Left cardiac atrium (tissue), 4 donors: ENCODE measurements around the gene CCBE1. TPM values are rescaled to one million over a fixed set of nuclear protein-coding genes. Genes with fewer than 3 reads are reported as not detected.
"Not testable (repeated sequence)": the region's sequence is repeated elsewhere in the genome, so short reads cannot be mapped to it uniquely, and the experiment has no call there.

Experiments
- ATAC-seq, 2 donors: fragments of 200-7000 bp; cut with Tn5 transposase; one replicate each; pipeline ENCODE4 v1.9.1; 2020; ENCODE audit warnings: mild to moderate bottlenecking in 2 of 2, moderate library complexity in 2 of 2
- DNase-seq: peaks from one replicate; pipeline ENCODE4 v3.0.0-alpha.2; 2020
- intact Hi-C, 2 donors: fragments of 100-400 bp; cut with DNase I; formaldehyde crosslinking; loops; one replicate each; pipeline versions ENCODE4 v1.14.1 to v1.15.1; 2022 to 2023
- total RNA-seq, 2 donors: library from RNA; stranded (reverse); fragmentation: NEBNext Ultra II Directional; extraction: Animal tissue kit (Norgen Biotek cat#: 25700); gene quantifications; one replicate each; pipeline ENCODE4 v1.2.1, GENCODE V29; 2021
- donor health status: DM: no; HTN: yes; CAD: no.
- donor health status: DM: no; HTN: yes; CAD: no; lungs with severe emphysema.
- donor health status: DM: yes; HTN: yes; CAD: no.
- donor health status: Dilated cardiomyopathy.

Gene CCBE1
- total RNA-seq, 2 donors from 2014 or later: 1.2 to 2.9 TPM

GRCh38 chr18:59528866-59529265 is 168.4 kb downstream of the CCBE1 start:
- ATAC-seq: no peak
- DNase-seq: no peak
- intact Hi-C loops: no loop called here

DNA sequence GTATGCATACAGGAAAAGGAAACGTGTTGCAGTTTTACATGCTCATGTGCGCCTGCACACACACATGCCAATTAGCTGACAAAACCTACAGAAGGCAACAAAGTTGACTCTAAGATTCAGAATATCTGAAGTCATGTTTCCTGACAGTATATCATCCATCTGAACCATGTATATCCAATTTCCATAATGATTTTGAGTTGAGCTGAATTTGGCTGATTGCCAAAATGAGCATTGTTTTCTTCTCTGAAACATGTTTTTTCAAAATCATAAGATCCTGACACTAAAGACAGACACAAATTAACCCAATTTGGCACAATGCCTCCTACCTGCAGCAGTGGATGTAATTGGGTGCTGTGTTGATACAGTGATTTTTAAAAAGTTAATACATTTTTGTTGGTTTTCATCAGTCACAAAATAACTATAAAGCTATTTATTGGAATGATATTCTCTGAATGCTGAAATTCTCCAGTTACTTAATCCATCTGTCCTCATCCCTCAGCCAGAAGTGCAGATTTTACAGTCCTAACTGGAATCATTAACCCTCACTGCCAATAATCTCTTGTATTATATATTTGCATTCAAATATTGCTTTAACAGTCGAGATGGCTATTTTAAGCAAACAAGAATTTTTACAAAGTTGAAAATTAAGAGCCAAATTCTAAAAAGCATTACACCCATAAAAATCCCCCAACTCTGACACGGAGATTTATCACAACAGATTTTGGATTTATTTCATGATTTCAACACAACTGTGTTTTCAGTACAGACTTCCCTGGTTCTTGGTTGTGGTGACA is 176.5 kb downstream of the CCBE1 start:
- intact Hi-C loops: no loop called here
- DNase-seq (no peak), ATAC-seq (no peak)

GRCh38 chr18:59518705-59519104 is 178.5 kb downstream of the CCBE1 start:
- intact Hi-C loops: no loop called here
- ATAC-seq (no peak), DNase-seq (no peak)

DNA sequence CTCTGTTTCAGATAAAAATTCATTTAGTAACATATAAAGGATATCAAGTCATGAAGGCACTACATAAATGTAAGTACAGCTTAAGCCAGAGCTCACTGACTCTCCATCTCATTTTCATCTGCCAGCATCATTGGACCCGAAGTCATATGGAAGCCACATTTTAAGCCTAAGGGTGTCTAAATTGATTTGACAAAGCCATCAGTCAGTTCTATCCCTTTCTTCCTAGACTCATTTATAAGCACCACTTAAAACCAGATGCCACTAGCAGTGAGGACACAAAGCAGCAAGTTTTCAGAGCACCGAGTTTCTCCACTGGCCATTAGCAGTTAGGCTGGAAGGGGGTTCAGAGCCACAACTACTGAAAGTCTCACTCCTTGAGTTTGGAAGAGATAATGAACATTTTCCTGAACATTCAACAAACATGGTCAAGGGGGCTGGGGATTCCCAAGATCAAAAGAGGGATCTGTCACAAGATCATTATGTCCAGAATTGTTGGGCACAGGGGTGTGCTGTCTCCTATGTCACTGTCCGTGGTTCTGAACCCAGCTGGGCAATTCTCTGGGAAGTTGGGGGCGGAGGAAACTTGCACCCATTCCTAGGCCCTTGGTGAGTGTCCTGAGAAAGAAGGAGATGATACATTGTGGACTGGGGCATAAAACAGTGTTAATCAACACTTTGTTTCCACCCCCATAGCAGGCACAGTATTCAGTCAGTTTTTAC is 179.6 kb downstream of the CCBE1 start:
- intact Hi-C loops: no loop called here
- ATAC-seq: no peak
- peak; percentile 27 for DNase-seq

DNA sequence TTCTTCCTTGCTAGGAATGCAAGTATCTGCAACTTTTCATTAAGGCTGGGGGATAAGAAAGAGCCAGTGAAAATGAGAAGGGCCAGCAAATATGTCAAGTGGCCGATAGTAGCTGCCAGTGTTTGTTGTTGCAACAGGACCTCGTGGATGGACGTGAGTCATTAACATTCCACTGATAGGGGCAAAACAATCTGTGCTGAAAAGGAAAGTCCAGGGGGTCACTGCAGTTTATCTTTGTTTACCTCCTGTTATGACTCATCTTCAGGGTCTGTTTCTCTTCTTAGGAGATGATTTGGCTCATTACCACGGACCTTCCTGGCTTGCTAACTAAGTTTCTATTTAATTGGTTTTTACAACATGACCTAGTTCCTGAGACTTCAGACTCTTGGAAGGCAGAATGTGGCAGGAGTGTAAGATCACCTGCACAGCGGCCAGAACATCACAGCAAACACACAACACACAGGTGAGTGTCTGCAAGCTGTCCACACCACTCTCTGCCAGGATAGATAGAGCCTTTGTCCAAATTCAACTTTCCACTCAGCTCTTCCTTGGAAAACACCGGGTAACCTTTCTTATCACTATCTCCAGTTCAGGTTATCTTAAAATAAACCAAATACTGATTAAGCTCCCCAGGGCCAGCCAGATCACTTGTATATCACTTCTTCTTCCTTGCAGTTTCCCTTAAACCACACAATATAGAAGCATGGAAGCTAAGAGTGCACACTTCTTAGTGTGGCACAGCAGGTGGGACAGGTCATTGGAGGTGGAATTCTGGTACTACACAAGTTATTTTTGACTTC is 180.7 kb downstream of the CCBE1 start:
- ATAC-seq (peak; percentile 83 to 91), DNase-seq (peak; percentile 50)
- intact Hi-C loops: no loop called here

DNA sequence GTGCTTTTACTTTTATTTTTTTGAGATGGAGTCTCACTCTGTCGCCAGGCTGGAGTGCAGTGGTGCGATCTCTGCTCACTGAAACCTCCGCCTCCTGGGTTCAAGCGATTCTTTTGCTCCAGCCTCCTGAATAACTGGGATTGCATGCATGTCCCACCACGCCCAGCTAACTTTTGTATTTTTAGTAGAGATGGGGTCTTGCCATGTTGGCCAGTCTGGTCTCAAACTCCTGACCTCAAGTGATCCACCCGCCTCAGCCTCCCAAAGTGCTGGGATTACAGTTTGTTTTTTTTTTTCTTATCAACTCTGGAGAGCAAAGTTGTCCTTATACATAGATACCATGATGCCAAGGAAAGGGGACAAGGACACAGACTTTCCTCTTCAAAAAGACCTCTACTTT is 181.3 kb downstream of the CCBE1 start:
- intact Hi-C loops: not testable (repeated sequence)

DNA sequence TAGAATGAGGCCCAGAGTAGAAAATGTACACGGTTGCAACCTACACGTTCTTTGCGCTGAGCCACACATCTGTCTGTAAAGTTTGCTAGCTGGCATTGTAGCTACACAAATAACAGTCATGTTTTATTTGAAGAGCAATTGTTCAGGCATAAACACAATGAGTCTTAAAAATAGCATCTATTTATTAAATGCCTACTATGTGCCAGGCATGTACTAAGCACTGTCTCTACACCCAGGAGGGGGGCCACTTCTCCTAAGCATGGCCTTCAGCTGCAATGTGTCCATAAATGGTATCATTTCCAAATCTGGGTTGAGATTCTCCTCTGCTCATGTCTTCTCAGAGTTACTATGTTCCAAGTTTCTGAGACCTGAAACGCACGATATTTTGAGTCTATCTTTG is 182.1 kb downstream of the CCBE1 start:
- intact Hi-C loops: no loop called here
- no peak for DNase-seq

More for the DNA sequence above, 181.3 kb downstream of the CCBE1 start:
- ATAC-seq, DNase-seq: not testable (repeated sequence)

GRCh38 chr18:59514203-59514602 is 183.0 kb downstream of the CCBE1 start:
- intact Hi-C loops: loop anchor here in 1 of 2 donors (5.0 kb wide), 1 partner anchor 47 kb away; no protein-coding TSS in a partner anchor

More for the DNA sequence above, 182.1 kb downstream of the CCBE1 start:
- no peak for ATAC-seq

GRCh38 chr18:59512025-59512755 is 185.0 kb downstream of the CCBE1 start:
- ATAC-seq: no peak
- no peak for DNase-seq
- intact Hi-C loops: loop anchor here in 1 of 2 donors (5.0 kb wide), 1 partner anchor 45 kb away; no protein-coding TSS in a partner anchor

More at GRCh38 chr18:59514203-59514602, 183.0 kb downstream of the CCBE1 start:
- ATAC-seq (peak; percentile 75 to 79), DNase-seq (peak; percentile 71)

DNA sequence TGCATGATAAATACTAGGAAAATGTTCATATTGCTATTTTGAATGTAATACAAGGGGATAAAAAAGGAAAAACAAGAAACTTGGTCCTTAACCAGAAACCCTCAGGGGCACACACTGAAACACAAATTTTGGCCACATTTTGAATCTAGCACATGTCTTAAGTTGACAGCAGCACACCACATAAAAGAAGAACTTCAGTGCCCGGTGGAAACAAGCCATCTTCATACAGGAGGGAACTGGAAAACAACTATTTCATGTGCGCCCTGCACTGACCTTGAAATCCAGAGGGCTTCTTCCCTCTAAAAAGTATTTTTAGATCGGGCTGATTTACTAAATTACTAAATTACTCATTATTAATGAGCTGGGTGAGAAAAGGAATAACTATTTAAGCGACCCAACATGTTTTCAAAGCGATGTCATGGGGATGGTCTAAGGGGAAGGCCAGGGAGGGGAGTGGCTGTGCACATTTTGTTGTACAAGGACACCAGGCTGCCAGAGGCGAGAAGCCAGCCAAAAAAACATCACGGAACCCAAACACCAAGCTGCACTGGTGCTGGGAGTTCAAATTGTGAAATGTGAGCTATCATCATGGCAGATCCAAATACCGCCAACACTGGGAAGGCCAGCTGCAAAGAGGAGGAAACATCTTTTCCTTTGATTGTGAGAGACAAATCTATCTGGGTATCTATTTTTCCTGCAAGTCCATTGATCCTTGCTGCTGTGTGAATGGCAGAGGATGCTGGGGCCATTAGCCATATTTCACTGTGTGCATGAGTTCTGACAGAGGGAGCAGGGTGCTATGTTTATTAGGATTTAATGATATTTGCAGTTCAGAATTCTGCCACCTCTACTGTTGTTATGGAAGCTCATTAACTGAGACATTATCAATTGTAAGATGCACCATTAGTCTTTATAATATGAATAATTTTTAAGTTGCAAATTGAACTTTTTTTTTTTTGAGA is 187.5 kb downstream of the CCBE1 start:
- ATAC-seq (no peak), DNase-seq (no peak)
- intact Hi-C loops: loop anchor here in 1 of 2 donors (5.0 kb wide), 1 partner anchor 42 kb away; no protein-coding TSS in a partner anchor

- no peak for ATAC-seq
- intact Hi-C loops: no loop called here
Measured at GRCh38 chr18:59505356-59505755, 191.9 kb downstream of the CCBE1 start.

DNA sequence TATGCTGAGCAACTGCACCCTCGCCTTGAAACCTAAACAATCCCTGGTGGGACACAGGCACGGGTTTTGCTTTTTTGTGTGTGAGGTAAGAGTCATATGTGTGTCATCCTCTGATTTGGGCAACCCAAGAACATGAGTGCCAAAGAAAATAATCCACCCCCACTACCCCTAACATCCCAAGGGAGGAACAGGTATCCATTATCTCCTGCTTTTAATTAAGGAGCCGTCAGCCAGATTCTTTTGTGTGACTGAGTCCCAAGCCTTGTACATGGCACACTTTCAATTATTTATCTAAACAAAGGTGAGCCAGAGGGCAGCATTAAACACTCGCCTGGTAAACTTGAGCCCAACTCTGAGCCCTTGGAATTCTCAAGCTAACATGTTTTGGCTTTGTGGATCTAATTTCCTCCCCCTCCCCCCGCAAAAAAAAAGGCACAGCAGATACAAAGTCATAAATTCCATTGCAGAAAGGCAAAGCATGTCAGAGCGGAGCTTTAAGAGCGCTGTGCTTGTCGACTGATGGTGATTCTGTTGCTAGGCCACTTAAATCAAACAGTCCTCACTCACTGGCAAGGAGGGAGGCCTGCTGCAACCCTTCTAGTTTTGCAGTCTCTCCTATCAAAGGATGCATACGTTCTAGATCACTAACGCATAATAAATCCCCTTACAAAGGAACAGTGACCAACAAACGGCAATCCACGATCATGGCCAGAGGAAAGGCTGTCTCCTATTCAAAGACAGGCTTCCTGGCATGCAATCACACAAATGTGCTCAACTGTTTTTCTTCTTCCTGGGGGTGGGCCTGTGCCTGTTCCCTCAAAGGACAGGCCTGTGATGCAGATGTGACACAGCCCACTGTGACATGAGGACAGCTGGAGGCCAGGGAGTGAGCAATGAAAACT is 194.7 kb downstream of the CCBE1 start:
- ATAC-seq: peak; percentile 79 to 83
- intact Hi-C loops: no loop called here
- peak; percentile 25 for DNase-seq

More at GRCh38 chr18:59505356-59505755, 191.9 kb downstream of the CCBE1 start:
- no peak for DNase-seq

DNA sequence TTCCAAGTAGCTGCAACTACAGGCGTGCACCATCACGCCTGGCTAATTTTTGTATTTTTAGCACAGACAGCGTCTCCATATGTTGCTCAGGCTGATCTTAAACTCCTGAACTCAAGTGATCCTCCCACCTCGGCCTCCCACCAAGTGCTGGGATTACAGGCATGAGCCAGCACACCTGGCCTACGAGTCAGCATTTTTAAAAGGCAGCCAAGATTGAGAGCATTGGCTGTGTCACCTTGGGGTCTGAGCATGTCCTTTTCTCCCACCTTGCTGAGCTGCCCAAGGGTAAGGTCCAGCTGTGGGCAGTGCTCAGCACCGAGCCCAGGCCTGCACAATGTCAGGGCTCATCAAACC is 195.3 kb downstream of the CCBE1 start:
- DNase-seq (no peak), ATAC-seq (peak in 1 of 2 donors; percentile 13)
- intact Hi-C loops: no loop called here

- DNase-seq (no peak), ATAC-seq (no peak)
- intact Hi-C loops: no loop called here
Measured at GRCh38 chr18:59500765-59501164, 196.5 kb downstream of the CCBE1 start.

DNA sequence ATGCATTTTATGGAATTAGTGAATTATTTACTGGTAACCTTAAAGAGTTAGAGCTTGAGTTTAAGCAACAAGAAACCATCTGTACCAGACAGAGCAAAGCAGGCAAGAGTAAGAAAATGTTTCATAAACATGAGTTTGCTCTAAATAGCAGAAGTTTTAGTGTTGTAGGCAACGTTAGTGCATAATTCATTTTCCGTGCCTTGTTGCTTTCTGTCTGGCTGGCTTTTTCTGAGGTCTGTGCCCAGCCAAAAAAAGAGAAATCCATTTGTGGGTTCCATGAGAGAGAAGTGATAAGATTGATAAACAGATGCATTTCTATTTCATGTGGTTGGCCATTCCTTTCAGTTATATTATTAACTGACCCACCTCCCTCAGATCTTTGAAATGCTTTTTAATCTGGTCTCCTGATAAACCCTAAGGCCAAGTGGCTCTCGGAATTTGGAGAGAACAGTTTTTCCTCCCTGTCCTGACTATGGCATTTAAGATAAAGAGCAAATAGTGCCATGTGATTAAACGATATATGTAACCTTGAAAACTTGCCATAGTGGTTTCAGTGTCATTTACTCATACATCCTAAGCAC is 198.6 kb downstream of the CCBE1 start:
- intact Hi-C loops: no loop called here
- no peak for DNase-seq
- no peak for ATAC-seq

DNA sequence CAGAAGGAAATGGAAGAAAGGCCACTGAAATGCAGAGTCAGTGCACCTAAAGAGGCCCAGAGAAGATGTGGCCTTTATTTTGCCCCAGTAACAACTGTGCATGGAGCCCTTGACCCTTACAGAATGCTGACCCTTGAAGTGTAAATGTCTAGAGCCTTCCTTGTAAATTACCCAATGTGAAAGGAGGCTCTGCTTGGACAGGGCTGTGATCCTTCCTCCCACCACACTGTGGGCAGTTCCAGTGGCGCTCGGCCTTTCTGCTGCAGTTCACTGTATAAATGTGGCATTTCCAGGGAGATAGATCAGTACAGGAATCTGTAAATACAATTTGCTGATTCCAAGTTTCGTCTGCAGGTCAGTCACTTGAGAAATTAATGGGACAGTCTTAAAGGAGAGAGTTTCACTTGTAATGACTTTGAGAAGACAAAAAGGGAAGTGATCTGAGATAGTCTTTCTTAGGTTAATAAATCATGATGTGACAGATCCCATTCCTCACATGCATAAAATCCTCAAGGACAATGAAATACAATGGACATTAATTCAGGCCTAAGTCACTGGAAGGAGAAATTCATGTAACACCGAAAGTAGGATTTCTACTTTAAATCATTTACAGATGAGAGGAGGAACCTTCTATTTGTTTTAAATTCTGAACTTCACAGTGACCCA is 204.3 kb downstream of the CCBE1 start:
- no peak for ATAC-seq
- DNase-seq: no peak
- intact Hi-C loops: no loop called here
